GM12878 (cell line): Measurements from ENCODE around the gene COG2.

Experiments used
- EP300 ChIP-seq, 2 experiments: fragments of 150-350 bp in 1 of 2; IDR thresholded peaks; 2 replicates each; pipeline ENCODE4 v1.6.1; 2011 to 2012; ENCODE audit warnings: low read depth in 2 of 2, low read length in 2 of 2, borderline replicate concordance in 1 of 2, improper control_type of control experiment in 1 of 2, inconsistent platforms in 1 of 2; ENCODE audit not compliant: control insufficient read depth in 1 of 2
- MEF2A ChIP-seq: IDR thresholded peaks from 2 replicates; pipeline ENCODE4 v1.6.1; 2011; ENCODE audit warnings: low read depth, mild to moderate bottlenecking, low read length, moderate library complexity; ENCODE audit not compliant: insufficient read depth
- NRF1 ChIP-seq: conservative IDR thresholded peaks from 2 replicates; pipeline ENCODE4 v1.6.1; 2011; ENCODE audit warnings: mild to moderate bottlenecking, low read depth, low read length, improper control_type of control experiment
- YY1 ChIP-seq: IDR thresholded peaks from 2 replicates; pipeline ENCODE4 v1.6.1; 2011; ENCODE audit warnings: low read depth, mild to moderate bottlenecking, low read length
- TF ChIP-seq, protein P1 (sequence below): fragments of 450-650 bp; IDR thresholded peaks from 2 replicates; pipeline ENCODE4 v1.6.1; 2017; ENCODE audit warnings: mild to moderate bottlenecking

GRCh38 chr1:230633469-230633868, 8.8 kb upstream of the COG2 start:
- TF ChIP-seq EP300 (IDR thresholded peaks at IDR 0.05; ENCODE audit: borderline replicate concordance in 1 of 2, control insufficient read depth in 1 of 2, low read depth in 2 of 2, low read length in 2 of 2) (no peak), NRF1 (no peak), YY1 (no peak), MEF2A (no peak)
- TF ChIP-seq, protein P1, sequence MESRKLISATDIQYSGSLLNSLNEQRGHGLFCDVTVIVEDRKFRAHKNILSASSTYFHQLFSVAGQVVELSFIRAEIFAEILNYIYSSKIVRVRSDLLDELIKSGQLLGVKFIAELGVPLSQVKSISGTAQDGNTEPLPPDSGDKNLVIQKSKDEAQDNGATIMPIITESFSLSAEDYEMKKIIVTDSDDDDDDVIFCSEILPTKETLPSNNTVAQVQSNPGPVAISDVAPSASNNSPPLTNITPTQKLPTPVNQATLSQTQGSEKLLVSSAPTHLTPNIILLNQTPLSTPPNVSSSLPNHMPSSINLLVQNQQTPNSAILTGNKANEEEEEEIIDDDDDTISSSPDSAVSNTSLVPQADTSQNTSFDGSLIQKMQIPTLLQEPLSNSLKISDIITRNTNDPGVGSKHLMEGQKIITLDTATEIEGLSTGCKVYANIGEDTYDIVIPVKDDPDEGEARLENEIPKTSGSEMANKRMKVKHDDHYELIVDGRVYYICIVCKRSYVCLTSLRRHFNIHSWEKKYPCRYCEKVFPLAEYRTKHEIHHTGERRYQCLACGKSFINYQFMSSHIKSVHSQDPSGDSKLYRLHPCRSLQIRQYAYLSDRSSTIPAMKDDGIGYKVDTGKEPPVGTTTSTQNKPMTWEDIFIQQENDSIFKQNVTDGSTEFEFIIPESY = no peak
